Activated CD8-positive, alpha-beta memory T cell treated with anti-CD3 and anti-CD28 coated beads for 36 hours (primary cell): Measurements from ENCODE around the gene UPF3A. TPM values are rescaled to one million over a fixed set of nuclear protein-coding genes. Genes with fewer than 3 reads are reported as not detected.
"Not testable (repeated sequence)": the region's sequence is repeated elsewhere in the genome, so short reads cannot be mapped to it uniquely, and the experiment has no call there.

Experiments
- CTCF ChIA-PET: fragments of 350-600 bp; sonication (Branson Sonifier 250); formaldehyde crosslinking; loops from one replicate; lab custom pipeline; 2021; ENCODE audit warnings: antibody characterized with exemption; lab: Charles Lee
- POLR2A ChIA-PET: fragments of 350-600 bp; sonication (Branson Sonifier 250); formaldehyde crosslinking; loops from one replicate; lab custom pipeline; 2021; ENCODE audit warnings: antibody characterized with exemption; lab: Charles Lee
- total RNA-seq, 2 experiments: library from RNA; stranded (reverse); gene quantifications; one replicate each; pipeline ENCODE4 v1.2.3, GENCODE V29; 2021

UPF3A gene
- total RNA-seq, 2 experiments from 2014 or later, result 41.8 to 46.2 TPM

DNA sequence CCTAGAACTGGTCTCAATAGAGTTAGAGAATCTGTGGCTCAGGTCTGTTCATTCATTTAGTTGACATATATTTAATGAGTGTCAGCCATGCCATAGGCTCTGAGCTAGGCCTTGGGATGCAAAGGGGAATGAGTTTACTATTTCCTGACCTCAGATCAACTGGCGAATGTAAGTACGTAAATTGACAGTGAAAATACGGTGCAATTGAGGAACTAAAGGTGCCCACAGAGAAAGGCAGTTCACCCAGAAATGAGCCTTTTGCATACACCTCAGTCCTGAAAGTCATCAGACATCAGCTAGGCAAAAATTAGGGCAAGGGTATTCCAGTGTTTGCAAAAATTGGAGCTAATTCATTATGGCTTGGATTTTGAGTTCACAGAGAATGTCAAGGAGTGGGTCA lies 20.6 kb upstream of the UPF3A start:
- POLR2A ChIA-PET, result no interaction called here
- CTCF ChIA-PET, result no interaction called here

GRCh38 chr13:114261328-114261965 lies 20.0 kb upstream of the UPF3A start:
- ChIA-PET POLR2A (no interaction called here), CTCF (no interaction called here)

GRCh38 chr13:114263578-114263977 lies 17.8 kb upstream of the UPF3A start:
- ChIA-PET CTCF (no interaction called here), POLR2A (no interaction called here)

DNA sequence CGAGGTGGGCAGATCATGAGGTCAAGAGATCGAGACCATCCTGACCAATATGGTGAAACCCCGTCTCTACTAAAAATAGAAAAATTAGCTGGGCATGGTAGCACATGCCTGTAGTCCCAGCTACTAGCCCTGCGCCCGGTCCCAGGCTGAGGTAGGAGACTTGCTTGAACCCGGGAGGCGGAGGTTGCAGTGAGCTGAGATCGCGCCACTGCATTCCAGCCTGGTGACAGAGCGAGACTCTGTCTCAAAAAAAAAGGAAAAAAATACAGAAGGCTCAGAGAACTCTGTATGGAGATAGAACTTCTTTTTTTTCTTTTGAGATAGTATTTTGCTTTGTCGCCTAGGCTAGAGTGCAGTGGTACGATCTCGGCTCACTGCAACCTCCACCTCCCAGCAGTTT lies 17.1 kb upstream of the UPF3A start:
- CTCF ChIA-PET, POLR2A ChIA-PET: not testable (repeated sequence)

- POLR2A ChIA-PET, result no interaction called here
- CTCF ChIA-PET, result no interaction called here
Observed at GRCh38 chr13:114264886-114265611, 16.4 kb upstream of the UPF3A start.

DNA sequence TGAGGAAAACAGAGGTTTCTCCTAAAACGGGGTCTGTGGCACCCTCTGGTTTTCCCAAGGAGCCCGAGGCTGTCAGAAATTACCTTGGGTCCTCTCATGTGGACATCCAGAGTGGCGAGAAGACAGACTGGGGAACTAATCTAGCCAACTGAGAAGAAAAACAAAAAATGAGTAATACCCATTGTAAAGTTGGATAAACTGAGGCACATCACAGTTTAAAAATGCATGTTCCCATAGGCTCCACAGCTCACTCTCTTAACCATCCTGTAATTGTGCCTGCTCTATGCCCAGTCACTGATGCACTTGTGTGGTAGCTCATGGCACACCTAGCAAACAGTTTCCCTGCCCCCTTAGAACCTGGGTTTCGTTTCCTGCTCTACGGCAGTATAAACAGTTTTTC lies 15.2 kb upstream of the UPF3A start:
- POLR2A ChIA-PET, result no interaction called here
- CTCF ChIA-PET, result no interaction called here

- ChIA-PET CTCF (interaction anchor here (1.4 kb wide), 1 partner anchor 11 kb away, joined by 3 read pairs; no protein-coding TSS in a partner anchor), POLR2A (interaction anchor here (1.5 kb wide), 1 partner anchor 11 kb away, joined by 7 read pairs; no protein-coding TSS in a partner anchor)
Observed at GRCh38 chr13:114268344-114269280, 12.8 kb upstream of the UPF3A start.

GRCh38 chr13:114269281-114269770 lies 12.1 kb upstream of the UPF3A start:
- ChIA-PET CTCF (no interaction called here), POLR2A (interaction anchor here (1.5 kb wide), 1 partner anchor 10 kb away, joined by 7 read pairs; no protein-coding TSS in a partner anchor)

- ChIA-PET CTCF (no interaction called here), POLR2A (no interaction called here)
Observed at GRCh38 chr13:114272977-114273376, 8.4 kb upstream of the UPF3A start.

- ChIA-PET POLR2A (no interaction called here), CTCF (no interaction called here)
Observed at GRCh38 chr13:114275304-114275703, 6.1 kb upstream of the UPF3A start.

- POLR2A ChIA-PET, result interaction anchor here (0.8 to 2.3 kb wide), 2 partner anchors 10 to 217 kb away, joined by 4 to 7 read pairs; no protein-coding TSS in a partner anchor
- CTCF ChIA-PET, result interaction anchor here (1.1 kb wide), 2 partner anchors 11 to 61 kb away, joined by 3 read pairs; no protein-coding TSS in a partner anchor
Observed at GRCh38 chr13:114279146-114279545, 2.3 kb upstream of the UPF3A start.

GRCh38 chr13:114279758-114280355 lies 1.5 kb upstream of the UPF3A start:
- ChIA-PET POLR2A (interaction anchor here (1.1 to 2.3 kb wide), 2 partner anchors 11 to 34 kb away, joined by 5 to 7 read pairs; partner anchors contain the start of gene CHAMP1), CTCF (interaction anchor here (1.0 to 1.1 kb wide), 3 partner anchors 12 to 61 kb away, joined by 3 to 6 read pairs (median 3); no protein-coding TSS in a partner anchor)

DNA sequence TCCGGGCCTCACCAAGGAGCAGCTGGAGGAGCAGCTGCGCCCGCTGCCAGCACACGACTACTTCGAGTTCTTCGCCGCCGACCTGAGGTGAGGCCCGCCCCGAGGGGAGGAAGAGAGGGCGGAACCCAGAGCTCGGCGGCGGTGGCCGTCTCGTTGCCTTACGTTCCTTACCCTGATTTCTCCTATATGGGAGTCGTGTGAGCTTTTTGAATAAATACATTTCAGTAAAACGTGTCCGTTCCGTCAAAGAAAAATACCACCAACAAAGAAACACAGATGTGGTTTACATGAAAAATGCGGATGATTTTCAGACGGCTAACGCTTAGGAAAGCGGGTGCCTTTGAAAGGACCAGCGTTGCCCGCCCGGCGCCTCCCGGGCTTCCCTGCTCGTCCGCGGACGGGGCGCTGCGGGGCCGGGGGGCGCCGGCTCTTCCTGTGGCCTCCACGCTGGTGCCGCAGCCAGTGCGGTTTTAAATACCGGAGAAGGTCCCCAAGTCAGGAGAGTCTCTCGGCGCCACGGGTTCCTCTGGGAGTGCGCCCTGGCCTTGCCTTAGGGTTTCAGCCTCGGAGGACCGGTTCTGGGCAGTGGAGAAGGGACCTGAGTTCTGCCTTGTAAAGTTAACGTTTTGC lies 755 bp downstream of the UPF3A start:
- ChIA-PET CTCF (interaction anchor here (0.6 to 0.9 kb wide), 2 partner anchors 43 to 55 kb away, joined by 3 read pairs; no protein-coding TSS in a partner anchor), POLR2A (interaction anchor here (1.0 to 1.3 kb wide), 3 partner anchors 9 to 33 kb away, joined by 3 to 5 read pairs (median 5); no protein-coding TSS in a partner anchor)

DNA sequence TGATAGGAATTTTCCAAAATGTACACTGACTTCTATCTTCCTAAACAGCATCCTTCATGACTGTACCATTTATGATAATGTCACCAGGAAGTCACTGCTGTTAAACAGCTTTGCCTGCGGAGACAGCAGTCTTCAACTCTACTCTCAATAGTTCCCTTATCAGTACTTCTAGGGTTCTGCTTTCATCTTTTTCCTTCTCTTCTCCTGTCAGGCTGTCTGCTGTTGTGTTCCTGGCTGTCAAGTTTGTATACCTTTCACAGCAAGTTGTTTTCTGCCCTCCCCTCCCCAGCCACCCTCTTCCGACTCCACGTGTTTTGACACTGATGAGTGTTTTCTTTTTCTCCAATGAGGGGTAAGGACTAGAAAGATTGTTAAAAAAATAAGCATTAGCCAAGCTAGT lies 2.2 kb downstream of the UPF3A start:
- ChIA-PET CTCF (no interaction called here), POLR2A (interaction anchor here (0.7 to 1.1 kb wide), 2 partner anchors 29 to 32 kb away, joined by 3 to 5 read pairs; no protein-coding TSS in a partner anchor)

- CTCF ChIA-PET, result no interaction called here
- POLR2A ChIA-PET, result interaction anchor here (0.7 to 1.1 kb wide), 2 partner anchors 28 to 31 kb away, joined by 3 to 5 read pairs; no protein-coding TSS in a partner anchor
Observed at GRCh38 chr13:114284680-114285079, 3.3 kb downstream of the UPF3A start.

GRCh38 chr13:114285166-114285808 lies 3.9 kb downstream of the UPF3A start:
- POLR2A ChIA-PET, result no interaction called here
- CTCF ChIA-PET, result no interaction called here

GRCh38 chr13:114286808-114287207 lies 5.4 kb downstream of the UPF3A start:
- CTCF ChIA-PET, result no interaction called here
- POLR2A ChIA-PET, result no interaction called here
